Measurements from ENCODE around the gene HCFC1.

The HCFC1 gene

GRCh38 chrX:153931748-153932147, 39.9 kb downstream of the HCFC1 start:
- no peak for DNase-seq (ENCODE audit: low read depth)
- TF ChIP-seq, protein P1, sequence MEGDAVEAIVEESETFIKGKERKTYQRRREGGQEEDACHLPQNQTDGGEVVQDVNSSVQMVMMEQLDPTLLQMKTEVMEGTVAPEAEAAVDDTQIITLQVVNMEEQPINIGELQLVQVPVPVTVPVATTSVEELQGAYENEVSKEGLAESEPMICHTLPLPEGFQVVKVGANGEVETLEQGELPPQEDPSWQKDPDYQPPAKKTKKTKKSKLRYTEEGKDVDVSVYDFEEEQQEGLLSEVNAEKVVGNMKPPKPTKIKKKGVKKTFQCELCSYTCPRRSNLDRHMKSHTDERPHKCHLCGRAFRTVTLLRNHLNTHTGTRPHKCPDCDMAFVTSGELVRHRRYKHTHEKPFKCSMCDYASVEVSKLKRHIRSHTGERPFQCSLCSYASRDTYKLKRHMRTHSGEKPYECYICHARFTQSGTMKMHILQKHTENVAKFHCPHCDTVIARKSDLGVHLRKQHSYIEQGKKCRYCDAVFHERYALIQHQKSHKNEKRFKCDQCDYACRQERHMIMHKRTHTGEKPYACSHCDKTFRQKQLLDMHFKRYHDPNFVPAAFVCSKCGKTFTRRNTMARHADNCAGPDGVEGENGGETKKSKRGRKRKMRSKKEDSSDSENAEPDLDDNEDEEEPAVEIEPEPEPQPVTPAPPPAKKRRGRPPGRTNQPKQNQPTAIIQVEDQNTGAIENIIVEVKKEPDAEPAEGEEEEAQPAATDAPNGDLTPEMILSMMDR (IDR thresholded peaks at IDR 0.05; ENCODE audit: low read length, missing control alignments) = no peak

GRCh38 chrX:153931151-153931550, 40.5 kb downstream of the HCFC1 start:
- no peak for DNase-seq (ENCODE audit: low read depth)
- TF ChIP-seq, protein P1 (IDR thresholded peaks at IDR 0.05; ENCODE audit: low read length, missing control alignments) = no peak
- no peak overlapping the region for H3K4me3 ChIP-seq (replicated peaks; ENCODE audit: low read depth, low read length)

More at GRCh38 chrX:153931748-153932147, 39.9 kb downstream of the HCFC1 start:
- no peak overlapping the region for H3K4me3 ChIP-seq (replicated peaks; ENCODE audit: low read depth, low read length)

- TF ChIP-seq, protein P1 (IDR thresholded peaks at IDR 0.05; ENCODE audit: low read length, missing control alignments) = no peak
- H3K4me3 ChIP-seq (replicated peaks; ENCODE audit: low read depth, low read length) = no peak overlapping the region
- DNase-seq (ENCODE audit: low read depth) = no peak
Observed at GRCh38 chrX:153930011-153930910, 41.4 kb downstream of the HCFC1 start.

DNA sequence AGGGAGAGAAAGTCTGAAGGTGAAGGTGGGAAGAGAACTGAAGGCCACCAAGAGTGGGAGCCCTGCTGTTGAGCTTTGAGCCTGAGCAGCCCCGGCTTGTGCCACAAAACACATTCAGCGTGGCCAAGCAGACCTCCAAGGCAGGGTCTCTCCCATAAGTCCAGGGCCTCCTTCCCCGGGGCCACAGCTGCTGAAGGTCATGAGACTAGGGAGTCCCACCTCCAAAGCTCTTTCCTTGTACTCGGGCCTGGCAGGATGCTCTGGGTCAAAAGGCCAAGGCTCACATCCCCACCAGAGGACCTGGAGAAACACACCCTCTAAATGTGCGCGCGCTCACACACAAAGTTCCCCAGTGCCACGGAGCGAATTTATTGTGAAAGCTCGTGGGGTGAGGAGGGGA, 42.0 kb downstream of the HCFC1 start:
- DNase-seq (ENCODE audit: low read depth) = no peak
- H3K4me3 ChIP-seq (replicated peaks; ENCODE audit: low read depth, low read length) = no peak overlapping the region
- TF ChIP-seq, protein P1 (IDR thresholded peaks at IDR 0.05; ENCODE audit: low read length, missing control alignments) = no peak

- no peak for DNase-seq (ENCODE audit: low read depth)
- TF ChIP-seq, protein P1 (IDR thresholded peaks at IDR 0.05; ENCODE audit: low read length, missing control alignments) = no peak
- no peak overlapping the region for H3K4me3 ChIP-seq (replicated peaks; ENCODE audit: low read depth, low read length)
Observed at GRCh38 chrX:153928846-153929245, 42.8 kb downstream of the HCFC1 start.

DNA sequence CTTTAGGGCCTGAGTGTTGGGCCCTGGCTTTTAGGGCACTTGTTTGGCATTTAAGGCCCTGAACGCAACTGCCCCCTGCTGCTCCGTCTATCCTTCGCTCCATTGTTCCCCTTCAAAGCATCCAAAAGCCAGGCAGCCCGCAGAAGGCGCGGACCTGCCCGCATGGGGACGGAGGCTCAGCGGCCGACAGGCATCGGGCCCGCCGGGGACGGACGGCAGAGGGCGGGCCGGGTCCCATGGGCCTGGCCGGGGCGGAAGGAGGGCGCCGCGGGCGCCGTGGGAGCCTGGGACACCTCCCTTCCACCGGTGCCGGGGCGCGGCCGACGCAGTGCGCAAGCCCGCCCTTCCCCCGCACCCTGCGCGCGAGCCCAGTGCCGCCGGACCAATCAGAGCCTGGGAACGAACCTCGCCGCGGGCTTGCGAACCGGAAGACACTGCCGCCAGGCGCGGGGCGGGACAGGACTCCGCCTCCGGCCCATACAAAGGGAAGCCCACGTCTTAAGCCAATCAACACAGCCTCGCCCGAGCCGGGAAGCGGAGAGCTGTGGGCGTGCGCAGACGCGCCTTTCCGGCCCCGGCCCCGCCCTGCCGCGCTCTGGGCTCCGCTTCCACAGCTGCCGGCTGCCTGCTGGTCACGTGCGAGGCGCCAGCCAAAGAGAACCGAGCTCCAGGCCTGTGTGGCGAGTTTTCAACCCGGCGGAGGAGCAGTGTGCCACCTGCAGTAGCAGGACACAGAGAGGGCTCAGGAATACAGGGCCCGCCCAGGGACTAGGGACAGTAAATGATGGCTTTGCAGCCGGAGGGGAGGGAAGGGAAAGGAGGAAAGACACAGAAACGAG, 43.5 kb downstream of the HCFC1 start:
- H3K4me3 ChIP-seq (replicated peaks; ENCODE audit: low read depth, low read length) = peak overlapping the region; percentile 56
- DNase-seq (ENCODE audit: low read depth) = peak; percentile 98
- TF ChIP-seq, protein P1 (IDR thresholded peaks at IDR 0.05; ENCODE audit: low read length, missing control alignments) = no peak

Data from fibroblast of pulmonary artery (primary cell).